Ovary (tissue), 9 donors: Measurements from ENCODE around the gene MORF4L1. TPM values are rescaled to one million over a fixed set of nuclear protein-coding genes. Genes with fewer than 3 reads are reported as not detected.

Source experiments
- DNase-seq, 5 donors: peaks; one replicate each; pipeline ENCODE4 v3.0.0-alpha.2; 2019 to 2020
- H3K27ac ChIP-seq, 2 donors: fragments of 200-600 bp; one replicate each; pipeline versions ENCODE4 v1.5.1 to v1.8.0; 2019 to 2022
- H3K27me3 ChIP-seq: fragments of 200-600 bp; one replicate; pipeline ENCODE4 v1.8.0; 2022
- H3K36me3 ChIP-seq: fragments of 200-600 bp; sonication (generic); one replicate; pipeline ENCODE4 v1.5.1; 2019
- H3K4me1 ChIP-seq: one replicate; pipeline ENCODE4 v1.8.1; 2013; ENCODE audit warnings: mild to moderate bottlenecking, moderate library complexity; ENCODE audit not compliant: insufficient read depth
- H3K4me3 ChIP-seq: fragments of 200-600 bp; sonication (generic); one replicate; pipeline ENCODE4 v1.5.1; 2017
- H3K9me3 ChIP-seq, 2 donors: fragments of 200-600 bp in 1 of 2; sonication (generic) in 1 of 2; one replicate each; pipeline versions ENCODE4 v1.5.1 to v1.8.1; 2013 to 2019; ENCODE audit warnings: mild to moderate bottlenecking in 1 of 2, moderate library complexity in 1 of 2
- CTCF ChIP-seq, 3 donors: fragments of 450-650 bp in 2 of 3; fragments of 200-600 bp in 1 of 3; IDR thresholded peaks; one replicate each; pipeline versions ENCODE4 v1.5.1 to v1.8.0; 2016 to 2022; ENCODE audit warnings: antibody characterized with exemption in 3 of 3, mild to moderate bottlenecking in 1 of 3
- EP300 ChIP-seq: sonication (generic); formaldehyde crosslinking; IDR thresholded peaks from one replicate; pipeline ENCODE4 v1.6.1; 2017; ENCODE audit warnings: antibody characterized with exemption
- POLR2A ChIP-seq: fragments of 450-650 bp; IDR thresholded peaks from one replicate; pipeline ENCODE4 v1.6.1; 2017; ENCODE audit warnings: antibody characterized with exemption, mild to moderate bottlenecking, moderate library complexity
- WGBS, 3 donors: extraction: QIAGEN DNeasy Blood & Tissue Kit in 1 of 3; methylation state at CpG; one replicate each; pipeline versions ENCODE4 v1.1.5 to v1.1.7; 2013 to 2017; 5-methylcytosine and 5-hydroxymethylcytosine counted together
- intact Hi-C, 4 donors: fragments of 100-400 bp; cut with DNase I; formaldehyde crosslinking; loops; one replicate each; pipeline versions ENCODE4 v1.11.0 to v1.15.1; 2022 to 2023
- polyA plus RNA-seq, 2 donors: library from polyadenylated mRNA; stranded (reverse); fragments of 200-250 nt in 1 of 2; fragments of 350-450 nt in 1 of 2; fragmentation: Illumina TruSeq in 1 of 2; extraction: RNeasy Lipid Tissue Mini Kit (QIAGEN cat#74804) in 1 of 2; gene quantifications; one replicate each; pipeline ENCODE4 v1.2.3, GENCODE V29; 2013 to 2014
- total RNA-seq, 7 donors: library from RNA; depleted of rRNA in 2 of 7; stranded (reverse); fragments of >200 nt in 2 of 7; fragmentation: NEBNext Ultra II Directional in 3 of 7; extraction: Animal tissue kit (Norgen Biotek cat#: 25700) in 3 of 7; gene quantifications; one replicate each; pipeline versions ENCODE4 v1.1.0 to v1.2.4, GENCODE V29; 2016 to 2023
- donor health status: DM: no; HTN: no; CAD: no; lungs with moderate emphysema.
- donor health status: DM: no; HTN: no; CAD: no.
- donor health status: Bipolar disorder and iron deficiency.
- donor health status: DM: yes; HTN: yes; CAD: no.
- donor health status: DM: no; HTN: no; CAD: no.
- donor health status: DM: yes; HTN: yes; CAD: no.

Gene MORF4L1
- total and polyA plus RNA-seq, 9 donors, result 210 to 772 (median 346) TPM

DNA sequence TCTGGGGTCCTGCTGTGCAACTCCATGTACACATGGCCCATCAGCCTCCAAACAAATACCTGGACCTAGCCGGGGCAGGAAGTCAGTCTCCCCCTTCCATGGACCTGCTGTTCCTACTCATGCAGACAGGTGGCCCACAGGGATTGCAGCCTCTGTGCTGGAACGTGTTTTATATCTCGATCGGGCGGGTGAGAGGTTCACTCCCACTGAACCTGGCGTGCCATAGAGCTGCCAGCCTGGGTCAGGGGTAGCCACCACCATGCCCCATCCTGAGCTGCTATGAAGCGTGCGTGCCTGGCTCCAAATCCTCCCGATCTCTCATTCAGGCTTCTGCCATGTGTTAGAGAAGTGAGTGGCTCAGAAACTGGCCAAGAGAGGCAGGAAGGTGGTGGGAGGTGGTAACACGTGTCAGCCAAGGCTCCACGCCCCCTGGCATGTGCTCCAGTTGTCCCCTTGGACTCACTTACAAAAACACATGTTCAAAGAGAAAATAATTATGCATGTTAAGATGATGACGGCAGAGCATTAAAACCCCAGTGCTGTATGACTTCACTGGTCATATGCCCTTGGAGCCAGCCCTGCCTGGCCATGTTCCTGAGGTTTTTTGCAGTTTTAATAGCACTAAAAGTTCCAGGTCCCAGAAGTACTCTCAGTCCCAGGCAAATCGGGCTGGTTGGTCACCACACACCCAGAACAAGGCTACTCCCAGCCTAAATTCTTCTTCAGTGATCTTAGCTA, 41.5 kb downstream of the MORF4L1 start:
- DNase-seq, result peak; percentile 65 to 85 (median 72)
- WGBS, 3 donors, result 29 to 30% (median 29%) methylated on average over 13 of the region's 13 CpGs
- peaks cover 4% of the 10 kb centered on the region for H3K4me1 ChIP-seq

DNA sequence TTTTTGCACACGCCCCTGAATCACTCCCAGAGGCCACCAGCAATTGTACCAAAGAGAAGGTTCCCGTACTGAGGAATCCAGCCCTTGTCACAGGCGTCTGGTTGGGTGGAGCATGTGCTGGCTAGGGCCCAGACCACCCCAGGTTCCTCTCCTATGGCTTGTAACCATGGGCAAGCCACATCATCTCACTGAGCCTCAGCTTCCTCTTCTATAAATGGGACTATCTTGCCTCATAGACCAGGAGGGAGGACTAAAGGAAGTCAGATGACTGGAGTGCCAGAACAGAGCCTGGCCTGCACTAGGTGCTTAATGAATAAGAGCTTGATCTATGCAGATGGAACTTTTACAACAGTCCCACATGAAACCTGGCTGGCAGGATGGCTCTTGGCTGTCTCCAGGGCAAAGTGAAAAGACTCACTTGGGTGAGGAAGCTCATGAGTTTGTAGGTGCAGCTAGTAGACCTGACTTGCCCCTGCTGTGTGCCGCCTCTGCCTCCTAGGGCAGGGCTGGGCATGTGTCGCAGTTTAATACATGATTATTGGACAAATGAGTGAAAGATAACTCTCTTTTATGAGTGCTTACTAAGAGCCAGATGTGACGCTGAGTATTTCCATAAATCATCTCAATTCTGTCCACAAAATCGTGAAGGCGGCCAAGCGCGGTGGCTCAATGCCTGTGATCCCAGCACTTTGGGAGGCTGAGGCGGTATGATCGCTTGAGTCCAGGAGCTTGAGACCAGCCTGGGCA, 42.8 kb downstream of the MORF4L1 start:
- no peaks in the 10 kb centered on the region for H3K36me3 ChIP-seq
- H3K4me3 ChIP-seq, result no peak overlapping the region
- intact Hi-C loops, result loop anchor here in 1 of 4 donors (10.0 kb wide), 1 partner anchor 269 kb away; no protein-coding TSS in a partner anchor
- peak overlapping the region; percentile 36 to 38 for H3K27ac ChIP-seq
- DNase-seq, result no peak
- TF ChIP-seq EP300 (no peak), CTCF (IDR thresholded peaks at IDR 0.05) (no peak), POLR2A (no peak)
- no peaks in the 10 kb centered on the region for H3K9me3 ChIP-seq
- WGBS, 3 donors, result 75 to 85% (median 81%) methylated on average over 12 of the region's 12 CpGs
- H3K4me1 ChIP-seq, result peaks cover 4% of the 10 kb centered on the region
- H3K27me3 ChIP-seq, result no peaks in the 10 kb centered on the region

More for the DNA sequence above, 41.5 kb downstream of the MORF4L1 start:
- Histone ChIP-seq H3K4me3 (no peak overlapping the region), H3K36me3 (no peaks in the 10 kb centered on the region), H3K27me3 (no peaks in the 10 kb centered on the region), H3K27ac (peak overlapping the region; percentile 24 to 36), H3K9me3 (no peaks in the 10 kb centered on the region)
- intact Hi-C loops, result loop anchor here in 2 of 4 donors (5.0 to 10.0 kb wide), 2 partner anchors 68 to 271 kb away; no protein-coding TSS in a partner anchor
- peak in 2 of 3 donors; percentile 35 to 72 for TF ChIP-seq CTCF (IDR thresholded peaks at IDR 0.05)
- TF ChIP-seq POLR2A, result no peak

GRCh38 chr15:78916088-78916487, 43.4 kb downstream of the MORF4L1 start:
- Histone ChIP-seq H3K27ac (peak overlapping the region; percentile 28 to 38), H3K27me3 (no peaks in the 10 kb centered on the region), H3K36me3 (no peaks in the 10 kb centered on the region), H3K4me3 (no peak overlapping the region), H3K9me3 (no peaks in the 10 kb centered on the region), H3K4me1 (peaks cover 4% of the 10 kb centered on the region)
- intact Hi-C loops, result loop anchor here in 1 of 4 donors (10.0 kb wide), 1 partner anchor 269 kb away; no protein-coding TSS in a partner anchor
- DNase-seq, result no peak
- 62 to 68% (median 65%) methylated on average over 4 of the region's 4 CpGs for WGBS, 3 donors
- TF ChIP-seq CTCF (IDR thresholded peaks at IDR 0.05), result no peak
- TF ChIP-seq POLR2A, result no peak
- TF ChIP-seq EP300, result no peak

- peaks cover 4% of the 10 kb centered on the region for H3K4me1 ChIP-seq
- H3K9me3 ChIP-seq, result no peaks in the 10 kb centered on the region
- peak overlapping the region in 1 of 2 donors; percentile 9 for H3K27ac ChIP-seq
- no peaks in the 10 kb centered on the region for H3K36me3 ChIP-seq
- TF ChIP-seq EP300 (no peak), POLR2A (no peak), CTCF (IDR thresholded peaks at IDR 0.05) (no peak)
- 79 to 90% (median 89%) methylated on average over 4 of the region's 4 CpGs for WGBS, 3 donors
- no peak for DNase-seq
- no peaks in the 10 kb centered on the region for H3K27me3 ChIP-seq
- intact Hi-C loops, result loop anchor here in 1 of 4 donors (10.0 kb wide), 1 partner anchor 267 kb away; no protein-coding TSS in a partner anchor
- no peak overlapping the region for H3K4me3 ChIP-seq
Measured at GRCh38 chr15:78917888-78918287, 45.2 kb downstream of the MORF4L1 start.
